ENCODE data around the gene ITGB6. TPM values are rescaled to one million over a fixed set of nuclear protein-coding genes. Genes with fewer than 3 reads are reported as not detected.
"Not testable (repeated sequence)": the region's sequence is repeated elsewhere in the genome, so short reads cannot be mapped to it uniquely, and the experiment has no call there.

Gene ITGB6
- total RNA-seq, 1 donor from 2014 or later = 17.2 TPM

GRCh38 chr2:160124571-160124970 is 75.5 kb downstream of the ITGB6 start:
- Histone ChIP-seq H3K36me3 (no peaks in the 10 kb centered on the region), H3K4me1 (no peaks in the 10 kb centered on the region), H3K9me3 (no peaks in the 10 kb centered on the region), H3K4me3 (no peak overlapping the region), H3K27ac (no peak overlapping the region), H3K27me3 (no peaks in the 10 kb centered on the region)
- intact Hi-C loops (cut with DNase I) = no loop called here
- TF ChIP-seq POLR2AphosphoS5 (IDR thresholded peaks at IDR 0.05; ENCODE audit: insufficient read depth in 1 of 2, low read depth in 1 of 2) (no peak), CTCF (IDR thresholded peaks at IDR 0.05) (no peak), POLR2A (IDR thresholded peaks at IDR 0.05) (no peak)
- no peak for DNase-seq (ENCODE audit: extremely low spot score in 2 of 2)

GRCh38 chr2:160114721-160115120 is 85.4 kb downstream of the ITGB6 start:
- DNase-seq (ENCODE audit: extremely low spot score in 2 of 2); H3K4me3 ChIP-seq; H3K27me3 ChIP-seq; H3K4me1 ChIP-seq; H3K36me3 ChIP-seq; H3K27ac ChIP-seq; H3K9me3 ChIP-seq: not testable (repeated sequence)
- intact Hi-C loops (cut with DNase I) = loop anchor here (5.0 kb wide), 1 partner anchor 873 kb away; no protein-coding TSS in a partner anchor

GRCh38 chr2:160114020-160114419 is 86.1 kb downstream of the ITGB6 start:
- no peak for DNase-seq (ENCODE audit: extremely low spot score in 2 of 2)
- Histone ChIP-seq H3K27ac (no peak overlapping the region), H3K4me1 (peaks cover 5% of the 10 kb centered on the region), H3K4me3 (no peak overlapping the region), H3K36me3 (no peaks in the 10 kb centered on the region), H3K27me3 (no peaks in the 10 kb centered on the region), H3K9me3 (no peaks in the 10 kb centered on the region)
- intact Hi-C loops (cut with DNase I) = loop anchor here (5.0 kb wide), 1 partner anchor 873 kb away; no protein-coding TSS in a partner anchor
- TF ChIP-seq POLR2AphosphoS5 (IDR thresholded peaks at IDR 0.05; ENCODE audit: insufficient read depth in 1 of 2, low read depth in 1 of 2) (no peak), CTCF (IDR thresholded peaks at IDR 0.05) (no peak), POLR2A (IDR thresholded peaks at IDR 0.05) (no peak)

GRCh38 chr2:160111951-160112798 is 87.9 kb downstream of the ITGB6 start:
- Histone ChIP-seq H3K4me3 (no peak overlapping the region), H3K27ac (no peak overlapping the region), H3K9me3 (no peaks in the 10 kb centered on the region), H3K36me3 (no peaks in the 10 kb centered on the region), H3K4me1 (peaks cover 5% of the 10 kb centered on the region), H3K27me3 (no peaks in the 10 kb centered on the region)
- DNase-seq (ENCODE audit: extremely low spot score in 2 of 2) = no peak
- intact Hi-C loops (cut with DNase I) = loop anchor here (5.0 kb wide), 1 partner anchor 875 kb away; no protein-coding TSS in a partner anchor
- TF ChIP-seq POLR2A (IDR thresholded peaks at IDR 0.05) = no peak
- no peak for TF ChIP-seq POLR2AphosphoS5 (IDR thresholded peaks at IDR 0.05; ENCODE audit: insufficient read depth in 1 of 2, low read depth in 1 of 2)
- no peak for TF ChIP-seq CTCF (IDR thresholded peaks at IDR 0.05)

- H3K27ac ChIP-seq = peak overlapping the region; percentile 56
- H3K27me3 ChIP-seq = no peaks in the 10 kb centered on the region
- no peaks in the 10 kb centered on the region for H3K36me3 ChIP-seq
- DNase-seq (ENCODE audit: extremely low spot score in 2 of 2) = no peak
- intact Hi-C loops (cut with DNase I) = loop anchor here (5.0 kb wide), 1 partner anchor 877 kb away; no protein-coding TSS in a partner anchor
- H3K4me3 ChIP-seq = no peak overlapping the region
- peaks cover 5% of the 10 kb centered on the region for H3K4me1 ChIP-seq
- TF ChIP-seq POLR2AphosphoS5 (IDR thresholded peaks at IDR 0.05; ENCODE audit: insufficient read depth in 1 of 2, low read depth in 1 of 2) (no peak), POLR2A (IDR thresholded peaks at IDR 0.05) (no peak), CTCF (IDR thresholded peaks at IDR 0.05) (no peak)
- H3K9me3 ChIP-seq = no peaks in the 10 kb centered on the region
Measured at GRCh38 chr2:160110674-160111239, 89.3 kb downstream of the ITGB6 start.

Measured in vagina (tissue), 2 donors.